Measurements from ENCODE around the gene HLTF. TPM values are rescaled to one million over a fixed set of nuclear protein-coding genes. Genes with fewer than 3 reads are reported as not detected.
A peak's percentile ranks its signal among the peaks of the same experiment; 100 is the strongest.
"Not testable (repeated sequence)": the region's sequence is repeated elsewhere in the genome, so short reads cannot be mapped to it uniquely, and the experiment has no call there.

HLTF gene
- total RNA-seq, 4 donors from 2014 or later = 5.2 to 12.4 (median 8.1) TPM

GRCh38 chr3:148992635-148993255, 93.6 kb downstream of the HLTF start:
- Histone ChIP-seq H3K4me1 (peaks cover 9 to 32% (median 9%) of the 10 kb centered on the region in 3 donors), H3K27ac (peak overlapping the region in 1 of 4 donors; percentile 96), H3K4me3 (peak overlapping the region; percentile 76 to 97 (median 95)), H3K9me3 (no peaks in the 10 kb centered on the region), H3K36me3 (peaks cover 0 to 38% (median 3%) of the 10 kb centered on the region in 3 donors), H3K27me3 (no peaks in the 10 kb centered on the region)
- 88 to 93% methylated on average over 8 to 9 of the region's 10 CpGs for WGBS, 2 donors
- TF ChIP-seq, protein P1, sequence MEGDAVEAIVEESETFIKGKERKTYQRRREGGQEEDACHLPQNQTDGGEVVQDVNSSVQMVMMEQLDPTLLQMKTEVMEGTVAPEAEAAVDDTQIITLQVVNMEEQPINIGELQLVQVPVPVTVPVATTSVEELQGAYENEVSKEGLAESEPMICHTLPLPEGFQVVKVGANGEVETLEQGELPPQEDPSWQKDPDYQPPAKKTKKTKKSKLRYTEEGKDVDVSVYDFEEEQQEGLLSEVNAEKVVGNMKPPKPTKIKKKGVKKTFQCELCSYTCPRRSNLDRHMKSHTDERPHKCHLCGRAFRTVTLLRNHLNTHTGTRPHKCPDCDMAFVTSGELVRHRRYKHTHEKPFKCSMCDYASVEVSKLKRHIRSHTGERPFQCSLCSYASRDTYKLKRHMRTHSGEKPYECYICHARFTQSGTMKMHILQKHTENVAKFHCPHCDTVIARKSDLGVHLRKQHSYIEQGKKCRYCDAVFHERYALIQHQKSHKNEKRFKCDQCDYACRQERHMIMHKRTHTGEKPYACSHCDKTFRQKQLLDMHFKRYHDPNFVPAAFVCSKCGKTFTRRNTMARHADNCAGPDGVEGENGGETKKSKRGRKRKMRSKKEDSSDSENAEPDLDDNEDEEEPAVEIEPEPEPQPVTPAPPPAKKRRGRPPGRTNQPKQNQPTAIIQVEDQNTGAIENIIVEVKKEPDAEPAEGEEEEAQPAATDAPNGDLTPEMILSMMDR (IDR thresholded peaks at IDR 0.05) = no peak
- no peak for TF ChIP-seq POLR2A (IDR thresholded peaks at IDR 0.05)
- intact Hi-C loops (cut with DNase I) = no loop called here
- no peak for DNase-seq

- no peak for DNase-seq
- peak overlapping the region; percentile 91 to 99 (median 94) for H3K27ac ChIP-seq
- H3K9me3 ChIP-seq = no peaks in the 10 kb centered on the region
- H3K27me3 ChIP-seq = no peaks in the 10 kb centered on the region
- TF ChIP-seq, protein P1 (IDR thresholded peaks at IDR 0.05) = no peak
- TF ChIP-seq POLR2A (IDR thresholded peaks at IDR 0.05) = no peak
- peaks cover 9 to 32% (median 9%) of the 10 kb centered on the region in 3 donors for H3K4me1 ChIP-seq
- intact Hi-C loops (cut with DNase I) = no loop called here
- H3K4me3 ChIP-seq = peak overlapping the region; percentile 76 to 97 (median 95)
- H3K36me3 ChIP-seq = peaks cover 0 to 32% (median 3%) of the 10 kb centered on the region in 3 donors
- WGBS, 2 donors = 8 to 19% methylated on average over 5 to 12 of the region's 34 CpGs
Measured at GRCh38 chr3:148992027-148992634, 94.2 kb downstream of the HLTF start.

DNA sequence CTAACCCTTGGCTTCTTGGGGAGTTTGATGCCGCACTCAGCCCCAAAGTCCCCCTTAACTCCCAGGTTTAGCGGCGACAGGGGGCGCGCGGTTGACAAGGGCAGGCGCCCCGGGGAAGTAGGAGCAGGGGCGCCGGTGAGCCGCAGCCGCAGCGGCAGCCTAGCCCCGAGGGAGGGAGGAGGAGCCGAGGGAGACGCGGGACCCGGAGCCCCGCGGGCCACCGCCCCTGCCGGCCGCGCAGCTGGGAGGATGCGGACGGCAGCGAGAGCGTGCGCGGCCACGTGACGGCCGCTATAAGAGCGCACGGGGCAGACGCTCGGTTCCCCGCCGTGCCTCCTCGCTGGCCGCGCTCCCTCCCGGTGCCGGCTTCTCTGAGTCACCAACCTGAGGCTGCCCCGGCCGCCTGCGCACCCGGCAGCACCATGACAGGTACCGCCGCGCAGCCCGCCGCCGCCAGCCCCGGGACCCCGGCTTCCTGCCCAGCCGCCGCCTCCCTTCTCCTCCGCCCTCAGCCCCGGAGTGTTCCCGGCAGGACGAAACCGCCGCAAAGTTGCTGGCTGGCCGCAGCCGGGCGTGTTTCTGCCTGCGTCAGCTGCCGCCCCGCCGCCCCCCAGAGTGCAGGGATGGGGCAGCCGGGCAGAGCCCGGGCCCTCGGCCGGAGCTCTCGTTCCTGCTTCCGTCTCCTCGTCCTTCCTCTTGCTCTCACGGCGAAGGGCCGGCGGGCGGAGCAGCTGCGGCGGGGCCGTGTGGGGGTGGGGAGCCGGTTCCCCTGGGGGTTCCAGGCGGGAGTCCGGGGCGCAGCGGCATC, 94.9 kb downstream of the HLTF start, which contains the start of gene GYG1:
TSS of gene GYG1 (plus strand) at position 322 of the 808 bp plus-strand sequence. CDS start at position 423, 101 bp downstream.
- Histone ChIP-seq H3K4me1 (peaks cover 9 to 32% (median 9%) of the 10 kb centered on the region in 3 donors), H3K4me3 (peak within 1 kb of the TSS; percentile 76 to 97 (median 95)), H3K36me3 (peaks cover 0 to 25% (median 0%) of the 10 kb centered on the region in 3 donors), H3K9me3 (no peaks in the 10 kb centered on the region), H3K27ac (peak within 1 kb of the TSS; percentile 91 to 99 (median 94)), H3K27me3 (no peaks in the 10 kb centered on the region)
- intact Hi-C loops (cut with DNase I) = no loop called here
- 0 to 3% methylated on average over 5 to 8 of the region's 91 CpGs for WGBS, 2 donors
- peak; percentile 20 for DNase-seq
- TF ChIP-seq, protein P1 (IDR thresholded peaks at IDR 0.05) = peak in 2 of 6 experiments; percentile 19 to 28
- TF ChIP-seq POLR2A (IDR thresholded peaks at IDR 0.05) = peak in 2 of 4 donors; percentile 83 to 86

- Histone ChIP-seq H3K36me3 (peaks cover 0 to 13% (median 0%) of the 10 kb centered on the region in 3 donors), H3K27me3 (no peaks in the 10 kb centered on the region), H3K27ac (peak overlapping the region in 2 of 4 donors; percentile 92 to 96), H3K4me1 (peaks cover 9 to 32% (median 9%) of the 10 kb centered on the region in 3 donors), H3K9me3 (no peaks in the 10 kb centered on the region), H3K4me3 (no peak overlapping the region)
- 34 to 38% methylated on average over 4 of the region's 4 CpGs for WGBS, 2 donors
- TF ChIP-seq, protein P1 (IDR thresholded peaks at IDR 0.05) = no peak
- no peak for TF ChIP-seq POLR2A (IDR thresholded peaks at IDR 0.05)
- intact Hi-C loops (cut with DNase I) = no loop called here
- no peak for DNase-seq
Measured at GRCh38 chr3:148990236-148990635, 96.1 kb downstream of the HLTF start.

GRCh38 chr3:148987551-148987950, 98.8 kb downstream of the HLTF start:
- intact Hi-C loops (cut with DNase I); DNase-seq; H3K27me3 ChIP-seq; H3K9me3 ChIP-seq; H3K4me3 ChIP-seq; H3K36me3 ChIP-seq; H3K27ac ChIP-seq: not testable (repeated sequence)
- 94% methylated on average over 21 to 28 of the region's 29 CpGs for WGBS, 2 donors
- peaks cover 3 to 19% (median 5%) of the 10 kb centered on the region in 3 donors for H3K4me1 ChIP-seq
